Measurements from ENCODE around the gene BNIPL.

The BNIPL gene

GRCh38 chr1:151036356-151036755 lies at the start of gene BNIPL:
BNIPL (plus strand) TSS chr1:151036586; CDS start chr1:151036726, 140 bp downstream.
- no peak for DNase-seq

- DNase-seq: no peak
Measured at GRCh38 chr1:150987924-150988323, 48.5 kb upstream of the BNIPL start.

GRCh38 chr1:150992626-150993025 lies 43.8 kb upstream of the BNIPL start:
- no peak for DNase-seq

- no peak for DNase-seq
Measured at GRCh38 chr1:150994248-150994647, 42.1 kb upstream of the BNIPL start.

GRCh38 chr1:150995460-150995859 lies 40.9 kb upstream of the BNIPL start:
- DNase-seq: no peak

GRCh38 chr1:150995896-150996295 lies 40.5 kb upstream of the BNIPL start:
- peak in 1 of 4 experiments; percentile 6 for DNase-seq

GRCh38 chr1:150997126-150997872 lies 39.1 kb upstream of the BNIPL start:
- DNase-seq: no peak

GRCh38 chr1:150997949-150998348 lies 38.4 kb upstream of the BNIPL start:
- DNase-seq: no peak

GRCh38 chr1:150999051-150999674 lies 37.2 kb upstream of the BNIPL start:
- DNase-seq: no peak

- DNase-seq: no peak
Measured at GRCh38 chr1:150999926-151000325, 36.5 kb upstream of the BNIPL start.

GRCh38 chr1:151000408-151000807 lies 36.0 kb upstream of the BNIPL start:
- DNase-seq: no peak

- DNase-seq: no peak
Measured at GRCh38 chr1:151001602-151002001, 34.8 kb upstream of the BNIPL start.

GRCh38 chr1:151002051-151002450 lies 34.3 kb upstream of the BNIPL start:
- no peak for DNase-seq

GRCh38 chr1:151002611-151003010 lies 33.8 kb upstream of the BNIPL start:
- DNase-seq: no peak

- DNase-seq: no peak
Measured at GRCh38 chr1:151003180-151003579, 33.2 kb upstream of the BNIPL start.

- no peak for DNase-seq
Measured at GRCh38 chr1:151005729-151006319, 30.6 kb upstream of the BNIPL start.

GRCh38 chr1:151006327-151007052 lies 29.9 kb upstream of the BNIPL start, which contains the start of gene MINDY1:
MINDY1 (minus strand) TSS chr1:151006902; CDS start chr1:151002617, 4,285 bp downstream.
- DNase-seq: peak in 1 of 4 experiments; percentile 5

- no peak for DNase-seq
Measured at GRCh38 chr1:151007853-151008243, 28.5 kb upstream of the BNIPL start.

GRCh38 chr1:151008244-151009205 lies 27.9 kb upstream of the BNIPL start, which contains the start of gene PRUNE1:
PRUNE1 (plus strand) TSS chr1:151008449; CDS start chr1:151008633, 184 bp downstream.
- DNase-seq: peak; percentile 83 to 94 (median 88)

- DNase-seq: no peak
Measured at GRCh38 chr1:151009206-151009587, 27.2 kb upstream of the BNIPL start.

- DNase-seq: no peak
Measured at GRCh38 chr1:151009674-151010345, 26.6 kb upstream of the BNIPL start.

All from activated naive CD4-positive, alpha-beta T cell (primary cell).